Kidney (tissue), 14 donors: ENCODE measurements around the gene JAK3. TPM values are rescaled to one million over a fixed set of nuclear protein-coding genes. Genes with fewer than 3 reads are reported as not detected.
"Not testable (repeated sequence)": the region's sequence is repeated elsewhere in the genome, so short reads cannot be mapped to it uniquely, and the experiment has no call there.

Experiments used
- DNase-seq, 5 donors: peaks; one replicate each; pipeline ENCODE4 v3.0.0-alpha.2; 2013 to 2020
- FAIRE-seq: peaks from 2 replicates; lab custom pipeline; 2012; peaks lifted over from hg19 to GRCh38; lab: Jason Lieb, UNC
- H3K27ac ChIP-seq, 2 donors: one replicate each; pipeline ENCODE4 v1.7.0; 2013; ENCODE audit warnings: low read depth in 2 of 2, low read length in 2 of 2, inconsistent platforms in 1 of 2
- H3K27me3 ChIP-seq: one replicate; pipeline ENCODE4 v1.7.1; 2013; ENCODE audit warnings: low read length, inconsistent platforms; ENCODE audit not compliant: control insufficient read depth, insufficient read depth
- H3K36me3 ChIP-seq, 3 donors: one replicate each; pipeline versions ENCODE4 v1.7.0 to v1.7.1; 2013; ENCODE audit warnings: low read length in 3 of 3, control low read depth in 1 of 3, inconsistent platforms in 1 of 3; ENCODE audit not compliant: insufficient read depth in 3 of 3, control insufficient read depth in 2 of 3
- H3K4me1 ChIP-seq, 3 donors: one replicate each; pipeline versions ENCODE4 v1.7.0 to v1.7.1; 2013; ENCODE audit warnings: low read length in 3 of 3, inconsistent platforms in 1 of 3, low read depth in 1 of 3; ENCODE audit not compliant: control insufficient read depth in 2 of 3, insufficient read depth in 2 of 3
- H3K4me3 ChIP-seq, 3 donors: one replicate each; pipeline versions ENCODE4 v1.7.0 to v1.8.1; 2013; ENCODE audit warnings: low read length in 3 of 3, control low read depth in 1 of 3, inconsistent platforms in 1 of 3
- H3K9ac ChIP-seq, 3 donors: one replicate each; pipeline versions ENCODE4 v1.7.0 to v1.7.1; 2013; ENCODE audit warnings: low read length in 3 of 3, control low read depth in 1 of 3, inconsistent platforms in 1 of 3
- H3K9me3 ChIP-seq, 3 donors: one replicate each; pipeline versions ENCODE4 v1.7.0 to v1.7.1; 2013; ENCODE audit warnings: low read length in 3 of 3, control low read depth in 1 of 3, inconsistent platforms in 1 of 3; ENCODE audit not compliant: control insufficient read depth in 2 of 3, insufficient read depth in 1 of 3
- CTCF ChIP-seq: IDR thresholded peaks from 3 replicates; pipeline ENCODE4 v1.5.1; 2012; ENCODE audit warnings: mild to moderate bottlenecking, moderate library complexity, borderline replicate concordance; ENCODE audit not compliant: insufficient read depth; ENCODE audit errors: extremely low read depth
- intact Hi-C: fragments of 100-400 bp; cut with DNase I; formaldehyde crosslinking; loops from one replicate; pipeline ENCODE4 v1.11.1; 2022
- polyA plus RNA-seq: library from polyadenylated mRNA; stranded (reverse); fragments of 350-450 nt; fragmentation: Illumina TruSeq; extraction: RNeasy Lipid Tissue Mini Kit (QIAGEN cat#74804); gene quantifications from one replicate; pipeline ENCODE4 v1.2.3, GENCODE V29; 2014; ENCODE audit warnings: low read depth, low replicate concordance; ENCODE audit not compliant: insufficient read depth
- total RNA-seq: library from RNA; stranded (reverse); fragmentation: NEBNext Ultra II Directional; extraction: Animal tissue kit (Norgen Biotek cat#: 25700); gene quantifications from one replicate; pipeline ENCODE4 v1.2.1, GENCODE V29; 2021
- donor health status: control.
- donor health status: control.
- donor health status: control.
- donor health status: control.
- donor health status: control.
- donor health status: DM: yes; HTN: yes; CAD: no.
- donor health status: Normal renal cell carcinoma (clear cell type).

JAK3 gene
- total and polyA plus RNA-seq, 2 donors from 2014 or later, result 3.5 to 30.8 TPM

GRCh38 chr19:17888260-17888659 is 40.5 kb upstream of the JAK3 start:
- Histone ChIP-seq H3K27ac (no peak overlapping the region), H3K4me3 (no peak overlapping the region), H3K9ac (no peak overlapping the region), H3K4me1 (no peaks in the 10 kb centered on the region), H3K27me3 (no peaks in the 10 kb centered on the region), H3K36me3 (no peaks in the 10 kb centered on the region), H3K9me3 (no peaks in the 10 kb centered on the region)
- FAIRE-seq (no peak), DNase-seq (no peak)
- TF ChIP-seq CTCF, result no peak
- intact Hi-C loops, result no loop called here

- DNase-seq, H3K4me3 ChIP-seq, H3K36me3 ChIP-seq, H3K9me3 ChIP-seq, intact Hi-C loops, FAIRE-seq, H3K27me3 ChIP-seq, H3K4me1 ChIP-seq, H3K27ac ChIP-seq, H3K9ac ChIP-seq: not testable (repeated sequence)
These were observed 39.4 kb upstream of the JAK3 start for GRCh38 chr19:17887221-17887620.

DNA sequence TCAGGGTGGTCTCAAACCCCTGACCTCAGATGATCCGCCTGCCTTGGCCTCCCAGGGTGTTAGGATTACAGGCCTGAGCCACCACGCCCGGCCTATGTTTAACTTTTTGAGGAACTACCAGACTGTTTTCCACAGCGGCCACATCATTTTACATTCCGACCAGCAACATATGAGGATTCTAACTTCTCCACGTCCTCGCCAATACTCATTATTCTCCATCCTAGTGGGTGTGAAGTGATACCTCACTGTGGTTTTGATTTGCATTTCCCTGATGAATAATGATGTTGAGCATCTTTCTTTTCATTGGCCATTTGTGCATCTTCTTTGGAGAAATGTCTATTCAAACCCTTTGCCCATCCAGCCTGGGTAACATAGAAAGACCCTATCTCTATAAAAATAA is 38.7 kb upstream of the JAK3 start:
- H3K27me3 ChIP-seq, result no peaks in the 10 kb centered on the region

More for the DNA sequence above, 38.7 kb upstream of the JAK3 start:
- Histone ChIP-seq H3K9ac (no peak overlapping the region), H3K4me1 (no peaks in the 10 kb centered on the region), H3K27ac (no peak overlapping the region), H3K4me3 (no peak overlapping the region), H3K9me3 (no peaks in the 10 kb centered on the region), H3K36me3 (no peaks in the 10 kb centered on the region)
- no peak for DNase-seq
- TF ChIP-seq CTCF, result no peak
- FAIRE-seq, result no peak
- intact Hi-C loops, result no loop called here
